OCI-LY1 (cell line): ENCODE results near the gene MUC3A.
"Not testable (repeated sequence)": the region's sequence is repeated elsewhere in the genome, so short reads cannot be mapped to it uniquely, and the experiment has no call there.

ENCODE experiments used
- EZH2 ChIP-seq: fragments of 200-600 bp; sonication (generic), shearing (Covaris generic); IDR thresholded peaks from 2 replicates; pipeline ENCODE4 v1.8.0; 2017; ENCODE audit warnings: borderline replicate concordance, mixed run types, mild to moderate bottlenecking, antibody characterized with exemption, low read length, moderate library complexity, mixed read lengths
- TF ChIP-seq, protein P1 (sequence below): fragments of 200-600 bp; sonication (generic), shearing (Covaris generic); IDR thresholded peaks from 2 replicates; pipeline ENCODE4 v1.5.1; 2017; ENCODE audit warnings: mild to moderate bottlenecking, antibody characterized with exemption, low read length, moderate library complexity, mixed read lengths

- TF ChIP-seq, protein P1, sequence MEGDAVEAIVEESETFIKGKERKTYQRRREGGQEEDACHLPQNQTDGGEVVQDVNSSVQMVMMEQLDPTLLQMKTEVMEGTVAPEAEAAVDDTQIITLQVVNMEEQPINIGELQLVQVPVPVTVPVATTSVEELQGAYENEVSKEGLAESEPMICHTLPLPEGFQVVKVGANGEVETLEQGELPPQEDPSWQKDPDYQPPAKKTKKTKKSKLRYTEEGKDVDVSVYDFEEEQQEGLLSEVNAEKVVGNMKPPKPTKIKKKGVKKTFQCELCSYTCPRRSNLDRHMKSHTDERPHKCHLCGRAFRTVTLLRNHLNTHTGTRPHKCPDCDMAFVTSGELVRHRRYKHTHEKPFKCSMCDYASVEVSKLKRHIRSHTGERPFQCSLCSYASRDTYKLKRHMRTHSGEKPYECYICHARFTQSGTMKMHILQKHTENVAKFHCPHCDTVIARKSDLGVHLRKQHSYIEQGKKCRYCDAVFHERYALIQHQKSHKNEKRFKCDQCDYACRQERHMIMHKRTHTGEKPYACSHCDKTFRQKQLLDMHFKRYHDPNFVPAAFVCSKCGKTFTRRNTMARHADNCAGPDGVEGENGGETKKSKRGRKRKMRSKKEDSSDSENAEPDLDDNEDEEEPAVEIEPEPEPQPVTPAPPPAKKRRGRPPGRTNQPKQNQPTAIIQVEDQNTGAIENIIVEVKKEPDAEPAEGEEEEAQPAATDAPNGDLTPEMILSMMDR, result not testable (repeated sequence)
- not testable (repeated sequence) for TF ChIP-seq EZH2
These were observed 45.3 kb downstream of the MUC3A start for GRCh38 chr7:100994671-100995070.
